HG02678 (cell line): ENCODE measurements around the gene GAGE12E.
"Not testable (repeated sequence)": the region's sequence is repeated elsewhere in the genome, so short reads cannot be mapped to it uniquely, and the experiment has no call there.

ENCODE experiments used
- ATAC-seq: cut with Tn5 transposase; IDR thresholded peaks from one replicate; pipeline ENCODE4 v1.9.1; 2021; ENCODE audit warnings: mild to moderate bottlenecking, moderate library complexity; ENCODE audit not compliant: unreplicated experiment

GAGE12E gene, protein sequence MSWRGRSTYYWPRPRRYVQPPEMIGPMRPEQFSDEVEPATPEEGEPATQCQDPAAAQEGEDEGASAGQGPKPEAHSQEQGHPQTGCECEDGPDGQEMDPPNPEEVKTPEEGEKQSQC

DNA sequence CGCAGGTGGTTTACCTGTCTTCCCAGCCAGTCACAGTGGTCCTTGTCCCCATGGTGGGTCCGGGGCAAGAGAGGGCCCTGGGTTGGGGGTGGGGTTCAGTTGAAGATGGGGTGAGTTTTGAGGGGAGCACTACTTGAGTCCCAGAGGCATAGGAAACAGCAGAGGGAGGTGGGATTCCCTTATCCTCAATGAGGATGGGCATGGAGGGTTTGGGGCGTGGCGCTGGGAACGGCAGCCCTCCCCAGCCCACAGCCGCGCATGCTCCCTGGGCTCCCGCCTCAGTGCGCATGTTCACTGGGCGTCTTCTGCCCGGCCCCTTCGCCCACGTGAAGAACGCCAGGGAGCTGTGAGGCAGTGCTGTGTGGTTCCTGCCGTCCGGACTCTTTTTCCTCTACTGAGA is at the start of gene GAGE12E:
Gene GAGE12E, plus strand, starts transcription at position 301 of the 400 bp plus-strand sequence. CDS start 1,155 bp downstream, outside the sequence.
- ATAC-seq = not testable (repeated sequence)

DNA sequence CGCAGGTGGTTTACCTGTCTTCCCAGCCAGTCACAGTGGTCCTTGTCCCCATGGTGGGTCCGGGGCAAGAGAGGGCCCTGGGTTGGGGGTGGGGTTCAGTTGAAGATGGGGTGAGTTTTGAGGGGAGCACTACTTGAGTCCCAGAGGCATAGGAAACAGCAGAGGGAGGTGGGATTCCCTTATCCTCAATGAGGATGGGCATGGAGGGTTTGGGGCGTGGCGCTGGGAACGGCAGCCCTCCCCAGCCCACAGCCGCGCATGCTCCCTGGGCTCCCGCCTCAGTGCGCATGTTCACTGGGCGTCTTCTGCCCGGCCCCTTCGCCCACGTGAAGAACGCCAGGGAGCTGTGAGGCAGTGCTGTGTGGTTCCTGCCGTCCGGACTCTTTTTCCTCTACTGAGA is 19.2 kb upstream of the GAGE12E start, which contains the start of gene GAGE12C:
Gene GAGE12C, plus strand, starts transcription at position 301 of the 400 bp plus-strand sequence. CDS start 1,155 bp downstream, outside the sequence.
- not testable (repeated sequence) for ATAC-seq

DNA sequence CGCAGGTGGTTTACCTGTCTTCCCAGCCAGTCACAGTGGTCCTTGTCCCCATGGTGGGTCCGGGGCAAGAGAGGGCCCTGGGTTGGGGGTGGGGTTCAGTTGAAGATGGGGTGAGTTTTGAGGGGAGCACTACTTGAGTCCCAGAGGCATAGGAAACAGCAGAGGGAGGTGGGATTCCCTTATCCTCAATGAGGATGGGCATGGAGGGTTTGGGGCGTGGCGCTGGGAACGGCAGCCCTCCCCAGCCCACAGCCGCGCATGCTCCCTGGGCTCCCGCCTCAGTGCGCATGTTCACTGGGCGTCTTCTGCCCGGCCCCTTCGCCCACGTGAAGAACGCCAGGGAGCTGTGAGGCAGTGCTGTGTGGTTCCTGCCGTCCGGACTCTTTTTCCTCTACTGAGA is 9.7 kb upstream of the GAGE12E start, which contains the start of gene GAGE12D:
Gene GAGE12D, plus strand, starts transcription at position 301 of the 400 bp plus-strand sequence. CDS start 1,155 bp downstream, outside the sequence.
- ATAC-seq = not testable (repeated sequence)

DNA sequence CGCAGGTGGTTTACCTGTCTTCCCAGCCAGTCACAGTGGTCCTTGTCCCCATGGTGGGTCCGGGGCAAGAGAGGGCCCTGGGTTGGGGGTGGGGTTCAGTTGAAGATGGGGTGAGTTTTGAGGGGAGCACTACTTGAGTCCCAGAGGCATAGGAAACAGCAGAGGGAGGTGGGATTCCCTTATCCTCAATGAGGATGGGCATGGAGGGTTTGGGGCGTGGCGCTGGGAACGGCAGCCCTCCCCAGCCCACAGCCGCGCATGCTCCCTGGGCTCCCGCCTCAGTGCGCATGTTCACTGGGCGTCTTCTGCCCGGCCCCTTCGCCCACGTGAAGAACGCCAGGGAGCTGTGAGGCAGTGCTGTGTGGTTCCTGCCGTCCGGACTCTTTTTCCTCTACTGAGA is 9.5 kb downstream of the GAGE12E start, which contains the start of gene GAGE12F:
Gene GAGE12F, plus strand, starts transcription at position 301 of the 400 bp plus-strand sequence. CDS start 1,155 bp downstream, outside the sequence.
- ATAC-seq = not testable (repeated sequence)

DNA sequence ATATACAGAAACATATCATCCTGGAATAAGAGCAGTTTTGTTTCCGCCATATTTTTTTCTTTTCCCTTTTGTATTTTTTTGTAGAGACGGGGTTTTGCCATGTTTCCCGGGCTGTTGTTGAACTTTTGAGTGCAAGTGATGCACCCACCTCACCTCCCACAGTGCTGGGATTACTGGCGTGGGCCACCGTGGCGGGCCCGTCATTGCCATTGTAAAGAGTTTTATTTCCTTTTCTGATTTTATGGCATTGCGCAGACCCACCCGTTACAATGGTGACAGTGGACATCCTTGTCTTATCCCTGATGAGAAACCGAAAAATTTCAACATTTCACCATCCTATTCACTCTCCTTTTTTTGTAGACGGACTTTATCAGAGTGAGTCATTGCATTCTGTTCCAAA is 17.6 kb downstream of the GAGE12E start:
- not testable (repeated sequence) for ATAC-seq

DNA sequence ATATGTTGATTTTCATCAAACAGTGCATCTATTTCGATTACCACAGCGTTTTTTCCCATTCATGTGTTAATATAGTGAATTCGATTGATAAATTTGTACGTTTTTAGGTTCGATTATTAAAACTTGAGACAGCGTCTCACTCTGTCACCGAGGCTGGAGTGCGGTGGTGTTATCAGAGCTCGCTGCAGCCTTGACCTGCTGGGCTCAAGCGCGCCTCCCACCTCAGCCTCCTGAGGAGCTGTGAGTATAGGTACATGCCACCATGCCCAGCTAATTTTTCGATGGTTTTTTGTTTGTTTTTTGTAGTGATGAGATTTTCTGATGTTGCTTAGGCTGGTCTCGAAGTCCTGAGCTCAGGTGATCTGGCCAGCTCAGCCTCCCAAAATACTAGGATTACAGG is 18.1 kb downstream of the GAGE12E start:
- ATAC-seq = not testable (repeated sequence)

DNA sequence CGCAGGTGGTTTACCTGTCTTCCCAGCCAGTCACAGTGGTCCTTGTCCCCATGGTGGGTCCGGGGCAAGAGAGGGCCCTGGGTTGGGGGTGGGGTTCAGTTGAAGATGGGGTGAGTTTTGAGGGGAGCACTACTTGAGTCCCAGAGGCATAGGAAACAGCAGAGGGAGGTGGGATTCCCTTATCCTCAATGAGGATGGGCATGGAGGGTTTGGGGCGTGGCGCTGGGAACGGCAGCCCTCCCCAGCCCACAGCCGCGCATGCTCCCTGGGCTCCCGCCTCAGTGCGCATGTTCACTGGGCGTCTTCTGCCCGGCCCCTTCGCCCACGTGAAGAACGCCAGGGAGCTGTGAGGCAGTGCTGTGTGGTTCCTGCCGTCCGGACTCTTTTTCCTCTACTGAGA is 19.0 kb downstream of the GAGE12E start, which contains the start of gene GAGE12G:
Gene GAGE12G, plus strand, starts transcription at position 301 of the 400 bp plus-strand sequence. CDS start 1,155 bp downstream, outside the sequence.
- not testable (repeated sequence) for ATAC-seq

DNA sequence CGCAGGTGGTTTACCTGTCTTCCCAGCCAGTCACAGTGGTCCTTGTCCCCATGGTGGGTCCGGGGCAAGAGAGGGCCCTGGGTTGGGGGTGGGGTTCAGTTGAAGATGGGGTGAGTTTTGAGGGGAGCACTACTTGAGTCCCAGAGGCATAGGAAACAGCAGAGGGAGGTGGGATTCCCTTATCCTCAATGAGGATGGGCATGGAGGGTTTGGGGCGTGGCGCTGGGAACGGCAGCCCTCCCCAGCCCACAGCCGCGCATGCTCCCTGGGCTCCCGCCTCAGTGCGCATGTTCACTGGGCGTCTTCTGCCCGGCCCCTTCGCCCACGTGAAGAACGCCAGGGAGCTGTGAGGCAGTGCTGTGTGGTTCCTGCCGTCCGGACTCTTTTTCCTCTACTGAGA is 28.6 kb downstream of the GAGE12E start, which contains the start of gene GAGE12H:
Gene GAGE12H, plus strand, starts transcription at position 301 of the 400 bp plus-strand sequence. CDS start 1,155 bp downstream, outside the sequence.
- ATAC-seq = not testable (repeated sequence)

DNA sequence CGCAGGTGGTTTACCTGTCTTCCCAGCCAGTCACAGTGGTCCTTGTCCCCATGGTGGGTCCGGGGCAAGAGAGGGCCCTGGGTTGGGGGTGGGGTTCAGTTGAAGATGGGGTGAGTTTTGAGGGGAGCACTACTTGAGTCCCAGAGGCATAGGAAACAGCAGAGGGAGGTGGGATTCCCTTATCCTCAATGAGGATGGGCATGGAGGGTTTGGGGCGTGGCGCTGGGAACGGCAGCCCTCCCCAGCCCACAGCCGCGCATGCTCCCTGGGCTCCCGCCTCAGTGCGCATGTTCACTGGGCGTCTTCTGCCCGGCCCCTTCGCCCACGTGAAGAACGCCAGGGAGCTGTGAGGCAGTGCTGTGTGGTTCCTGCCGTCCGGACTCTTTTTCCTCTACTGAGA is 38.1 kb downstream of the GAGE12E start, which contains the start of gene GAGE2A:
Gene GAGE2A, plus strand, starts transcription at position 301 of the 400 bp plus-strand sequence. CDS start 1,155 bp downstream, outside the sequence.
- ATAC-seq = not testable (repeated sequence)

DNA sequence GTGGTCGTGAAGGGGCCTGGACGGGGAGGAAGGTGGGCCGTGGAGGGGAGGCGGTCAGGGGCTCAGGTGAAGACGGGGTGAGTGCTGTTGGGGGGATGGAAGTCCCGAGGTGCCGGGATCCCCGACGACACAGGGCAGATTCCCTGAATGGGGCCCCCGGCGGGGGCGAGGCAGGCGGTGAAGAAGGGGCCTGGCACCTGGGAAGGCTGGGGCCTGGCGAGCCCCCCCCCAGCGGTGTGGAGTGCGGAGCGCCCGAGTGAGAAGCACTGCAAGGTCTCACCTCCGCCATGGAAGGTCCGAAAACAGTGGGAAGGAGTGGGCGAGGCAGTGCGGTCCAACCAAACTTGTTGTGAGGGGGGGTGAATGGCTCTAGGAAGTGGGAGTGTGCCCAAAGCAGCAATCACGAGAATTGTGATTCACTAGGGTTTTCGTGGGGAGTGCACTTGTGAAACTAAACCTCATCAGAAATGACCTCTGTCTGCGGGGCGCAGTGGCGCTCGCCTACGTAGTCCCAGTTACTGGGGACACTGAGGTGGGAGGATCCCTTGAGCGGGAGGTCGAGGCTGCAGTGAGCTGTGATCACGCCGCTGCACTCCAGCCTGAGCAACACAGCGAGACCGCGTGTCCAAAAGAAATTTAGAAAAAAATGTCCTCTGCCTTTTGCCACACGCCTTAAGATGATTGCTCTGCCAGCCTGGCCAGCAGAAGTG is 38.8 kb downstream of the GAGE12E start:
- ATAC-seq = not testable (repeated sequence)

DNA sequence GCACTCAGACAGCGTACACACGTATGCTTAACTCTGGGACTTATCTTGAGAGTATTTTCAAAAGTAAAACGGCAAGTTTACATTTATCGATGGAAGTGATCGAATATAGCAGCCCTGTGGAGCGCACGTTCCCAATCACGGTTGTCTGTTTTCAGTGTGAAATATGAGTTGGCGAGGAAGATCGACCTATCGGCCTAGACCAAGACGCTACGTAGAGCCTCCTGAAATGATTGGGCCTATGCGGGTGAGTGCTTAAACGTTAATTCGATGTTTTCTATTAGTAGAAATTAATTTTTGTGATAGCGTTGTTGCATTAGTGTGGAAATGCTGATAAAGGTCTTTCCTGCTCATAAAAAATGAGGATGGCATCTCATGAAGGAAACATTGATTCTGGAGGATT is 39.4 kb downstream of the GAGE12E start:
- ATAC-seq = not testable (repeated sequence)

DNA sequence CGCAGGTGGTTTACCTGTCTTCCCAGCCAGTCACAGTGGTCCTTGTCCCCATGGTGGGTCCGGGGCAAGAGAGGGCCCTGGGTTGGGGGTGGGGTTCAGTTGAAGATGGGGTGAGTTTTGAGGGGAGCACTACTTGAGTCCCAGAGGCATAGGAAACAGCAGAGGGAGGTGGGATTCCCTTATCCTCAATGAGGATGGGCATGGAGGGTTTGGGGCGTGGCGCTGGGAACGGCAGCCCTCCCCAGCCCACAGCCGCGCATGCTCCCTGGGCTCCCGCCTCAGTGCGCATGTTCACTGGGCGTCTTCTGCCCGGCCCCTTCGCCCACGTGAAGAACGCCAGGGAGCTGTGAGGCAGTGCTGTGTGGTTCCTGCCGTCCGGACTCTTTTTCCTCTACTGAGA is 47.6 kb downstream of the GAGE12E start, which contains the start of gene GAGE1:
Gene GAGE1, plus strand, starts transcription at position 301 of the 400 bp plus-strand sequence. CDS start 1,155 bp downstream, outside the sequence.
- not testable (repeated sequence) for ATAC-seq
